ENCODE measurements around the gene TTC9. TPM values are rescaled to one million over a fixed set of nuclear protein-coding genes. Genes with fewer than 3 reads are reported as not detected.
A peak's percentile ranks its signal among the peaks of the same experiment; 100 is the strongest.

The TTC9 gene
- total RNA-seq, 1 experiment from 2014 or later = 26.2 TPM

DNA sequence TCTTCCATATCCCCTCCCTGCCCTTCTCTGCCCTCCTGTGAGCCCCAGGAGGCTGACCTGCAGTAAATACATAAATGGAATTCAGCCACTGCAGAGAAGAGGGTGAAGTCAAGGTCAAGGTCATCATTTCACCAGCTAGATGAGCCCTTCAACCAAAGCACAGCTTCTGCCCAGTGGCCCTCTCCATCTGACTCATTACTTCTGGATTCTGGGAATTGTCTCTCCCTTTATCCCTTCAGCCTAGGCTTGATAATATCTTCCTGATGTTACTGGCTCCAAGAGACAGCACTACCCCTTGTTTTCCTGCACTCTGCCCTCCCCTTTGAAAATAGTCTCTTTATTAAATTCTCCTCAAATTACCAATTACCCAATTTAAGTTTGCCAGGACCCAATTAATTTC lies 64.5 kb downstream of the TTC9 start (continued):
- TF ChIP-seq, protein P1, sequence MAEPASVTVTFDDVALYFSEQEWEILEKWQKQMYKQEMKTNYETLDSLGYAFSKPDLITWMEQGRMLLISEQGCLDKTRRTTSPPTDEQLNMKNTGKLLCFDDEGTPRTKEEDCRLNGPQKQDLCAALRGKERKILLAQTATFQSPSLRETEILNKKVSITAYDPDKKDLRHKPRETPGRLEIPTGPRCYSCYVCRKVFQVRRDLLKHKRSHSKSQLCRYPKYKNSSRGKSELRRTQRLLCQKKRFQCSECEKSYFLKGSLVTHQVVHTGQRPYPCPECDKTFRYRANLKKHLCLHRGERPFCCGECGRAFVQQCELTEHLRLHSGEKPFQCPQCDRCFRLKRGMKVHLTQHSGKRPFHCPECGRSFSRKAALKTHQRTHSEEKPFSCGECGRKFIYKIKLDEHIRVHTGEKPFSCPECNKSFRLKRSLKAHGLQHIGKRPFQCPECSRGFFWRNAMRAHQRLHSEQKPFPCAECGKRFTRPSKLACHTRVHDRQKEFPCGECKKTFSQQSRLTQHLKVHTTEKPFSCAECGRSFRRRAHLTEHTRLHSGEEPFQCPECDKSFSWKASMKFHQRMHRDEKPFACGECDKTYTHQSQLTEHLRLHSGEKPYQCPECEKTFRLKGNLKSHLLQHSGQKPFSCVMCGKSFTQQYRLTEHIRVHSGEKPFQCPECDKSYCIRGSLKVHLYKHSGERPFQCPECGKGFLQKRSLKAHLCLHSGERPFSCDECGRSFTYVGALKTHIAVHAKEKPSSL (CRISPR knock-in tag; conservative IDR thresholded peaks at IDR 0.05) = no peak
- no peak for TF ChIP-seq EMX1 (CRISPR knock-in tag; IDR thresholded peaks at IDR 0.05)
- TF ChIP-seq ZNF317 (CRISPR knock-in tag; IDR thresholded peaks at IDR 0.05; ENCODE audit: borderline replicate concordance, low read depth) = no peak
- TF ChIP-seq ZNF423 (CRISPR knock-in tag; IDR thresholded peaks at IDR 0.05) = no peak

DNA sequence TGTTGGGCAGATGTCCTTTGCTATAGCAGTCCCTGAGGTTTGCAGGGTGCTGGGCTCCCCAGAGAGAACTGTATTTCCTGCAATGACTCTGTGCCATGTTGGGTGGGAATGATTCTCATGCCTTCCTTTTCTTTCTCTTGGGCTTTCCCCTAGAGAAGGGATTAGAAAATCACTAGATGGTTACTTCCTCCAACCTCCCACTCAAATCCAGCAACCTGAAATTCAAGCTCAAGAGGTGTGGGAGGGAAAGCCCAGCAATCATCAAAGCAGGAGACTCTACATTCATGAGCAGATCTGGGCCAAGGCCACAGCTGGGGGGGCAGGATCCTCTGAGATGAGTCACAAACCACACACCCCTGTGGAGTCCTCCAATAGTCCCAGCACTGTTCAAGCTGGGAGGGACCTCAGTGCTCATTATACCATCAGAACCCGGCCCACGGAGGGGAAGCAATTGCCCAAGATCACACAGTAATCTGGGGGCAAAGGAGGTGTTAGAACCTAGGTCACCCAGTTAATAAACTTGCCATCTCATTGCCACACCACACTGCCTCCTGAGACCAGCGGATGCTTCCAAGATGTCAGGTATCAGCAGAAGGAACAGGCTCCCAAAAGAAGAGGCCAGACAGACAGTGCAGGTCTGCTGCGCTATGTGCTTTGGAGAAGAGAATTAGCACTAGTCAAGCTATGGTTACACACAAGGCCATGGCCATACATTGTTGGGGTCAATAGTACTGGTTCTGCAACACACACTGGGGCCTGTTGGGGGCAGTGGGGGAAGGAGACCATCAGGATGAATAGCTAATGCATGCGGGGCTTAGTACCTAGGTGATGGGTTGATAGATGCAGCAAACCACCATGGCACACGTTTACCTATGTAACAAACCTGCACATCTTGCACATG lies 65.7 kb downstream of the TTC9 start:
- H3K4me3 Mint-ChIP-seq = no peak overlapping the region
- H3K27ac Mint-ChIP-seq = peak overlapping the region; percentile 47
- TF ChIP-seq, protein P2, sequence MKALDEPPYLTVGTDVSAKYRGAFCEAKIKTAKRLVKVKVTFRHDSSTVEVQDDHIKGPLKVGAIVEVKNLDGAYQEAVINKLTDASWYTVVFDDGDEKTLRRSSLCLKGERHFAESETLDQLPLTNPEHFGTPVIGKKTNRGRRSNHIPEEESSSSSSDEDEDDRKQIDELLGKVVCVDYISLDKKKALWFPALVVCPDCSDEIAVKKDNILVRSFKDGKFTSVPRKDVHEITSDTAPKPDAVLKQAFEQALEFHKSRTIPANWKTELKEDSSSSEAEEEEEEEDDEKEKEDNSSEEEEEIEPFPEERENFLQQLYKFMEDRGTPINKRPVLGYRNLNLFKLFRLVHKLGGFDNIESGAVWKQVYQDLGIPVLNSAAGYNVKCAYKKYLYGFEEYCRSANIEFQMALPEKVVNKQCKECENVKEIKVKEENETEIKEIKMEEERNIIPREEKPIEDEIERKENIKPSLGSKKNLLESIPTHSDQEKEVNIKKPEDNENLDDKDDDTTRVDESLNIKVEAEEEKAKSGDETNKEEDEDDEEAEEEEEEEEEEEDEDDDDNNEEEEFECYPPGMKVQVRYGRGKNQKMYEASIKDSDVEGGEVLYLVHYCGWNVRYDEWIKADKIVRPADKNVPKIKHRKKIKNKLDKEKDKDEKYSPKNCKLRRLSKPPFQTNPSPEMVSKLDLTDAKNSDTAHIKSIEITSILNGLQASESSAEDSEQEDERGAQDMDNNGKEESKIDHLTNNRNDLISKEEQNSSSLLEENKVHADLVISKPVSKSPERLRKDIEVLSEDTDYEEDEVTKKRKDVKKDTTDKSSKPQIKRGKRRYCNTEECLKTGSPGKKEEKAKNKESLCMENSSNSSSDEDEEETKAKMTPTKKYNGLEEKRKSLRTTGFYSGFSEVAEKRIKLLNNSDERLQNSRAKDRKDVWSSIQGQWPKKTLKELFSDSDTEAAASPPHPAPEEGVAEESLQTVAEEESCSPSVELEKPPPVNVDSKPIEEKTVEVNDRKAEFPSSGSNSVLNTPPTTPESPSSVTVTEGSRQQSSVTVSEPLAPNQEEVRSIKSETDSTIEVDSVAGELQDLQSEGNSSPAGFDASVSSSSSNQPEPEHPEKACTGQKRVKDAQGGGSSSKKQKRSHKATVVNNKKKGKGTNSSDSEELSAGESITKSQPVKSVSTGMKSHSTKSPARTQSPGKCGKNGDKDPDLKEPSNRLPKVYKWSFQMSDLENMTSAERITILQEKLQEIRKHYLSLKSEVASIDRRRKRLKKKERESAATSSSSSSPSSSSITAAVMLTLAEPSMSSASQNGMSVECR (CRISPR knock-in tag; IDR thresholded peaks at IDR 0.05; ENCODE audit: borderline replicate concordance) = no peak
- TF ChIP-seq SMAD4 (CRISPR knock-in tag; IDR thresholded peaks at IDR 0.05) = no peak
- no peak for TF ChIP-seq FOXK1 (CRISPR knock-in tag; IDR thresholded peaks at IDR 0.05)
- TF ChIP-seq ETV6 (CRISPR knock-in tag; IDR thresholded peaks at IDR 0.05) = 0 out of 2 replicates have a peak, but pooled peaks have one; percentile 15
- TF ChIP-seq, protein P3, sequence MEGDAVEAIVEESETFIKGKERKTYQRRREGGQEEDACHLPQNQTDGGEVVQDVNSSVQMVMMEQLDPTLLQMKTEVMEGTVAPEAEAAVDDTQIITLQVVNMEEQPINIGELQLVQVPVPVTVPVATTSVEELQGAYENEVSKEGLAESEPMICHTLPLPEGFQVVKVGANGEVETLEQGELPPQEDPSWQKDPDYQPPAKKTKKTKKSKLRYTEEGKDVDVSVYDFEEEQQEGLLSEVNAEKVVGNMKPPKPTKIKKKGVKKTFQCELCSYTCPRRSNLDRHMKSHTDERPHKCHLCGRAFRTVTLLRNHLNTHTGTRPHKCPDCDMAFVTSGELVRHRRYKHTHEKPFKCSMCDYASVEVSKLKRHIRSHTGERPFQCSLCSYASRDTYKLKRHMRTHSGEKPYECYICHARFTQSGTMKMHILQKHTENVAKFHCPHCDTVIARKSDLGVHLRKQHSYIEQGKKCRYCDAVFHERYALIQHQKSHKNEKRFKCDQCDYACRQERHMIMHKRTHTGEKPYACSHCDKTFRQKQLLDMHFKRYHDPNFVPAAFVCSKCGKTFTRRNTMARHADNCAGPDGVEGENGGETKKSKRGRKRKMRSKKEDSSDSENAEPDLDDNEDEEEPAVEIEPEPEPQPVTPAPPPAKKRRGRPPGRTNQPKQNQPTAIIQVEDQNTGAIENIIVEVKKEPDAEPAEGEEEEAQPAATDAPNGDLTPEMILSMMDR (IDR thresholded peaks at IDR 0.05) = no peak
- CTCF ChIA-PET = interaction anchor here (0.5 to 3.7 kb wide), 17 partner anchors 9 to 115 kb away, joined by 3 to 23 read pairs (median 5); partner anchors contain the start of genes MAP3K9 and TTC9
- no peaks in the 10 kb centered on the region for H3K27me3 Mint-ChIP-seq (ENCODE audit: low read depth)
- DNase-seq (ENCODE audit: low spot score) (peak; percentile 33), ATAC-seq (peak; percentile 36)
- POLR2A ChIA-PET = interaction anchor here (1.8 kb wide), 1 partner anchor 102 kb away, joined by 8 read pairs; the partner anchor contains the start of gene MAP3K9
- H3K9me3 Mint-ChIP-seq = peaks cover 6% of the 10 kb centered on the region; the same call in 1 of the 2 replicates
- no peaks in the 10 kb centered on the region for H3K36me3 Mint-ChIP-seq
- H3K4me1 Mint-ChIP-seq = peaks cover 56% of the 10 kb centered on the region

DNA sequence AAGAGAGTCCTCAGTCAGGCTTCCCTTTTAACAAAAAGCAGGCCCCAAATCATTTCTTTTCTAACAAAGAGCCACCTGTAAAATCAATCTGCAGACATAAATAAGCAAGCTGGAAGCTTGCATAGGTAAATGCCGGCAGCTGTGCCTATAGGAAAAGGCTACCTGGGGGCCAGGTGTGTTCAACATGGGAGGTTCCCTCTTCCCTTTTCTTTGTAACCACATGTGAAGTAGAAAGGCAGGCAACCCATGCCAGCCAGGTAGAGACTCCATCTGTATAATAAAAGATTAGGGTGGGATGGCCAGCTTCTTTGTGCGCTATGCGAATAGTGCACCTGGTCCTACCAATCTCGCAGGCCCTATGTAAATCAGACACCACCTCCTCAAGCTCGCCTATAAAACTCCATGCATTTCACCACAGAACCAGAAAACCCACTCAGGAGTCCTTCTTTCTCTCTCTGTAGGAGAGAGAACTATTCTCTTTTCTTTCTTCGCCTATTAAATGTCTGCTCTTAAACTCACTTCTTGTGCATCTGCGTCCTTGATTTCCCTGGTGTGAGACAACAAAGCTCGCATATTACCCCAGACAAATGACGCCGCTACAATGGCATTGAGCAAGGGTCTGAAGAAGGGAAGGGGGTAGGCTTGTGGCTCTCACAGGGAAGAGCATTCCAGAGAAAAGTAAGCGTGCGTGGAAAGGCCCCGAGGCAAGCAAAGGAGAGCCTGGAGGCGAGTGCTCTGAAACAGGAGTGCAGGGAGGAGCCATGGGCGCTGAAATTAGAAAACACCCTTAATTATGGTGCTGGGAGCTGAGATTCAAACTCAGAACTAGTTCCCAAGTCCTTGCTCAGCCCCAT lies 67.2 kb downstream of the TTC9 start:
- ChIA-PET CTCF (interaction anchor here (0.8 to 3.7 kb wide), 17 partner anchors 8 to 114 kb away, joined by 3 to 23 read pairs (median 4); partner anchors contain the start of gene TTC9), POLR2A (interaction anchor here (1.0 to 1.8 kb wide), 4 partner anchors 19 to 113 kb away, joined by 3 to 8 read pairs (median 4); partner anchors contain the start of gene MAP3K9)
- H3K4me1 Mint-ChIP-seq = peaks cover 71% of the 10 kb centered on the region
- peak overlapping the region; percentile 7 for H3K4me3 Mint-ChIP-seq
- peak overlapping the region; percentile 97 for H3K27ac Mint-ChIP-seq
- DNase-seq (ENCODE audit: low spot score) (peak; percentile 50), ATAC-seq (peak; percentile 79)
- no peaks in the 10 kb centered on the region for H3K36me3 Mint-ChIP-seq
- no peaks in the 10 kb centered on the region for H3K27me3 Mint-ChIP-seq (ENCODE audit: low read depth)
- peaks cover 6% of the 10 kb centered on the region; the same call in 1 of the 2 replicates for H3K9me3 Mint-ChIP-seq
- TF ChIP-seq, protein P4, sequence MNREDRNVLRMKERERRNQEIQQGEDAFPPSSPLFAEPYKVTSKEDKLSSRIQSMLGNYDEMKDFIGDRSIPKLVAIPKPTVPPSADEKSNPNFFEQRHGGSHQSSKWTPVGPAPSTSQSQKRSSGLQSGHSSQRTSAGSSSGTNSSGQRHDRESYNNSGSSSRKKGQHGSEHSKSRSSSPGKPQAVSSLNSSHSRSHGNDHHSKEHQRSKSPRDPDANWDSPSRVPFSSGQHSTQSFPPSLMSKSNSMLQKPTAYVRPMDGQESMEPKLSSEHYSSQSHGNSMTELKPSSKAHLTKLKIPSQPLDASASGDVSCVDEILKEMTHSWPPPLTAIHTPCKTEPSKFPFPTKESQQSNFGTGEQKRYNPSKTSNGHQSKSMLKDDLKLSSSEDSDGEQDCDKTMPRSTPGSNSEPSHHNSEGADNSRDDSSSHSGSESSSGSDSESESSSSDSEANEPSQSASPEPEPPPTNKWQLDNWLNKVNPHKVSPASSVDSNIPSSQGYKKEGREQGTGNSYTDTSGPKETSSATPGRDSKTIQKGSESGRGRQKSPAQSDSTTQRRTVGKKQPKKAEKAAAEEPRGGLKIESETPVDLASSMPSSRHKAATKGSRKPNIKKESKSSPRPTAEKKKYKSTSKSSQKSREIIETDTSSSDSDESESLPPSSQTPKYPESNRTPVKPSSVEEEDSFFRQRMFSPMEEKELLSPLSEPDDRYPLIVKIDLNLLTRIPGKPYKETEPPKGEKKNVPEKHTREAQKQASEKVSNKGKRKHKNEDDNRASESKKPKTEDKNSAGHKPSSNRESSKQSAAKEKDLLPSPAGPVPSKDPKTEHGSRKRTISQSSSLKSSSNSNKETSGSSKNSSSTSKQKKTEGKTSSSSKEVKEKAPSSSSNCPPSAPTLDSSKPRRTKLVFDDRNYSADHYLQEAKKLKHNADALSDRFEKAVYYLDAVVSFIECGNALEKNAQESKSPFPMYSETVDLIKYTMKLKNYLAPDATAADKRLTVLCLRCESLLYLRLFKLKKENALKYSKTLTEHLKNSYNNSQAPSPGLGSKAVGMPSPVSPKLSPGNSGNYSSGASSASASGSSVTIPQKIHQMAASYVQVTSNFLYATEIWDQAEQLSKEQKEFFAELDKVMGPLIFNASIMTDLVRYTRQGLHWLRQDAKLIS (CRISPR knock-in tag; IDR thresholded peaks at IDR 0.05; ENCODE audit: borderline replicate concordance) = no peak
- TF ChIP-seq, protein P5, sequence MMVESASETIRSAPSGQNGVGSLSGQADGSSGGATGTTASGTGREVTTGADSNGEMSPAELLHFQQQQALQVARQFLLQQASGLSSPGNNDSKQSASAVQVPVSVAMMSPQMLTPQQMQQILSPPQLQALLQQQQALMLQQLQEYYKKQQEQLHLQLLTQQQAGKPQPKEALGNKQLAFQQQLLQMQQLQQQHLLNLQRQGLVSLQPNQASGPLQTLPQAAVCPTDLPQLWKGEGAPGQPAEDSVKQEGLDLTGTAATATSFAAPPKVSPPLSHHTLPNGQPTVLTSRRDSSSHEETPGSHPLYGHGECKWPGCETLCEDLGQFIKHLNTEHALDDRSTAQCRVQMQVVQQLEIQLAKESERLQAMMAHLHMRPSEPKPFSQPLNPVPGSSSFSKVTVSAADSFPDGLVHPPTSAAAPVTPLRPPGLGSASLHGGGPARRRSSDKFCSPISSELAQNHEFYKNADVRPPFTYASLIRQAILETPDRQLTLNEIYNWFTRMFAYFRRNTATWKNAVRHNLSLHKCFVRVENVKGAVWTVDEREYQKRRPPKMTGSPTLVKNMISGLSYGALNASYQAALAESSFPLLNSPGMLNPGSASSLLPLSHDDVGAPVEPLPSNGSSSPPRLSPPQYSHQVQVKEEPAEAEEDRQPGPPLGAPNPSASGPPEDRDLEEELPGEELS (CRISPR knock-in tag; IDR thresholded peaks at IDR 0.05) = peak; percentile 55; the same call in 1 of the 2 replicates
- TF ChIP-seq ZNF671 (CRISPR knock-in tag; IDR thresholded peaks at IDR 0.05) (no peak), CREM (CRISPR knock-in tag; IDR thresholded peaks at IDR 0.05) (no peak), TEAD4 (CRISPR knock-in tag; IDR thresholded peaks at IDR 0.05) (0 out of 2 replicates have a peak, but pooled peaks have one; percentile 33), NFATC4 (CRISPR knock-in tag; IDR thresholded peaks at IDR 0.05) (no peak)

Data from WTC11 (cell line).